ENCODE data around the gene BBS12. TPM values are rescaled to one million over a fixed set of nuclear protein-coding genes. Genes with fewer than 3 reads are reported as not detected.
A peak's percentile ranks its signal among the peaks of the same experiment; 100 is the strongest.
"Not testable (repeated sequence)": the region's sequence is repeated elsewhere in the genome, so short reads cannot be mapped to it uniquely, and the experiment has no call there.

The BBS12 gene
- total RNA-seq, 2 donors from 2014 or later, result 3.0 to 4.4 TPM

GRCh38 chr4:122777846-122778673 is 45.6 kb downstream of the BBS12 start:
- Mint-ChIP-seq H3K27me3 (ENCODE audit: low read depth) (peaks cover 32% of the 10 kb centered on the region), H3K4me3 (no peak overlapping the region), H3K4me1 (ENCODE audit: low read depth) (peaks cover 5% of the 10 kb centered on the region), H3K36me3 (ENCODE audit: insufficient read depth in 2 of 2) (no peaks in the 10 kb centered on the region), H3K9me3 (no peaks in the 10 kb centered on the region), H3K27ac (no peak overlapping the region)
- ATAC-seq (replicated peaks in 1 of 2), result no peak
- DNase-seq, result no peak

GRCh38 chr4:122781486-122781885 is 49.0 kb downstream of the BBS12 start:
- ATAC-seq (replicated peaks in 1 of 2) (no peak), DNase-seq (no peak)
- Mint-ChIP-seq H3K4me3 (no peak overlapping the region), H3K27ac (no peak overlapping the region), H3K4me1 (ENCODE audit: low read depth) (peaks cover 23% of the 10 kb centered on the region), H3K9me3 (peaks cover 0 to 10% of the 10 kb centered on the region in 2 donors), H3K36me3 (ENCODE audit: insufficient read depth in 2 of 2) (peaks cover 2 to 4% of the 10 kb centered on the region in 2 donors), H3K27me3 (ENCODE audit: low read depth) (peaks cover 36% of the 10 kb centered on the region)

DNA sequence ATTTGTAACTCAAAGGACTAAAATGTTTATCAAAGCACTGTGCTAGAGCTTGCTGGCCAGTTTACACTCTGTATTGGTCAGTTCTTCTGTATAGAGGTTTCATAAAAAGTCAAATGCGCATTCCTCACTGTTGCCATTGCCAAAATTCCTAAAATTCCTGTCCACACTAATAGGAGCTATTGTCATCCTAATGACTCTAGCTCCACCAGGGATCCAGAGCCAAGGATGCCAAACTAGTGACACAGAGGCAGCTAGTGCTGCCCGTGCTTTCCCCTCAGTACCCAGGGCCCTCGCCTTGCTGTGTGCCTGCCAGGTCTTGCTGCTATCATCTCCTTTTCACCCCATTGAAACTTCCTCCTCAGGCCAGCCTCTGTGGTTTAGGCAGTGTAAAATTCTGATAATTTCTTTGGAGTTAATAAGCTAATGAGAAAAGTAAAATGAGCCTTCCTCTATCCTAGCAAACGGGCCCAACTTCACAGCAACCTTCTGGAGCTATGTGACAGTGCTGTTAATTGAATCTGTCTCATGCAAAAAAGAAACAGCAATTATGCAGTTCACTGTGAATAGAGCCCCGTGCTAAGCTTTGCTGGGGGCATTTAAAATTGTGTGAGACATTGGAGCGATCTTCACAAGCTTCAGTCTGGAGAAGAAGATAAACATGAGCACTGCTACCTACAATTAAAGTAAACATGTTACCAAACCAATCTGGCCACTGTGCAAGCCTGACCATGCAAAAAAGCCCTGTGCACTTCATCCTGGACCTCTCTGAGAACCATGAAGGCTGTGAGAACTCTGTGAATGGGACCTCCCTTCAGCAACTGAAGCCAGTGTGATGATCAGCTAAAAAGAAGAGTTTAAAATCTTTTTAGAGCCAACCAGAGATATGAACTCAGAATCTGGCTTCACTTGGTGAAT is 51.1 kb downstream of the BBS12 start:
- ATAC-seq (replicated peaks in 1 of 2) (no peak), DNase-seq (no peak)
- Mint-ChIP-seq H3K4me3 (no peak overlapping the region), H3K36me3 (ENCODE audit: insufficient read depth in 2 of 2) (peaks cover 2 to 4% of the 10 kb centered on the region in 2 donors), H3K27me3 (ENCODE audit: low read depth) (peaks cover 36% of the 10 kb centered on the region), H3K27ac (no peak overlapping the region), H3K9me3 (peaks cover 0 to 10% of the 10 kb centered on the region in 2 donors), H3K4me1 (ENCODE audit: low read depth) (peaks cover 24% of the 10 kb centered on the region)

GRCh38 chr4:122784261-122784660 is 51.8 kb downstream of the BBS12 start:
- DNase-seq, result no peak
- no peak for ATAC-seq (replicated peaks in 1 of 2)
- peaks cover 24% of the 10 kb centered on the region for H3K4me1 Mint-ChIP-seq (ENCODE audit: low read depth)

DNA sequence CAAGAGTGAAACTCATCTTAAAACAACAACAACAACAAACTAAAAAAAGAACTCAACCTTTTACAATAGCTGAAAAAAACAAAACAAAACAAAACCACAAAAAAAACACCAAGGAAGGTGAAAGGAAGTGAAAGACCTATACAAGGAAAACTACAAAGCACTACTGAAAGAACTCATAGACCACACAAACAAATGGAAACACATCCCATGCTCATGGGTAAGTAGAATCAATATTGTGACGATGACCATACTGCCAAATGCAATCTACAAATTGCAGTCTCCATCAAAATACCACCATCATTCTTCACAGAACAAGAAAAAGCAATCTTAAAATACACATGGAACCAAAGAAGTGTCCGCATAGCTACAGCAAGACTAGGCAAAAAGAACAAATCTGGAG is 52.6 kb downstream of the BBS12 start:
- H3K9me3 Mint-ChIP-seq, result peaks cover 0 to 10% of the 10 kb centered on the region in 2 donors
- no peak for DNase-seq
- H3K36me3 Mint-ChIP-seq (ENCODE audit: insufficient read depth in 2 of 2), result peaks cover 2 to 4% of the 10 kb centered on the region in 2 donors
- ATAC-seq (replicated peaks in 1 of 2), result no peak
- peaks cover 36% of the 10 kb centered on the region for H3K27me3 Mint-ChIP-seq (ENCODE audit: low read depth)
- peak overlapping the region; percentile 59 for H3K27ac Mint-ChIP-seq
- peaks cover 24% of the 10 kb centered on the region for H3K4me1 Mint-ChIP-seq (ENCODE audit: low read depth)
- H3K4me3 Mint-ChIP-seq, result peak overlapping the region; percentile 27 to 73

More at GRCh38 chr4:122784261-122784660, 51.8 kb downstream of the BBS12 start:
- Mint-ChIP-seq H3K27ac (peak overlapping the region; percentile 81), H3K9me3 (peaks cover 0 to 10% of the 10 kb centered on the region in 2 donors), H3K27me3 (ENCODE audit: low read depth) (peaks cover 36% of the 10 kb centered on the region), H3K36me3 (ENCODE audit: insufficient read depth in 2 of 2) (peaks cover 2 to 4% of the 10 kb centered on the region in 2 donors), H3K4me3 (no peak overlapping the region)

DNA sequence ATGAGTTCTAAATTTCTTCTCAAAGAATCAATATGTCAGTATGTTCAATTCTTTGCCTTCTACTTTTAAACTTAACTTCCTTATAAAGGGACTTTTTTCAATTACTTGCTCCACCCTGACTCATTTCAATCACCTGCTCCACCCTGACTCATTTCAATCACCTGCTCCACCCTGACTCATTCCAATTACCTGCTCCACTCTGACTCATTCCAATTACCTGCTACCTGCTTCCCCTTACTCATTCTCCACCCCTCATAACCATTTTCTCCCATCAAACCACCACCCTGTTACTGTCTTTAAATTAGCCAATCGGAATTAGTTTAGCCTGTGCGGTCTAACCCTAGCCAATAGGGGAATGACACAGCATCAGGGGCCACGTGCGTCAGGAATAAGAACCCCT is 53.8 kb downstream of the BBS12 start:
- not testable (repeated sequence) for H3K27ac Mint-ChIP-seq; H3K36me3 Mint-ChIP-seq (ENCODE audit: insufficient read depth in 2 of 2)

GRCh38 chr4:122786920-122787319 is 54.4 kb downstream of the BBS12 start:
- H3K36me3 Mint-ChIP-seq (ENCODE audit: insufficient read depth in 2 of 2); ATAC-seq (replicated peaks in 1 of 2); H3K27ac Mint-ChIP-seq; DNase-seq; H3K4me3 Mint-ChIP-seq: not testable (repeated sequence)
- H3K4me1 Mint-ChIP-seq (ENCODE audit: low read depth), result peaks cover 24% of the 10 kb centered on the region
- peaks cover 0 to 10% of the 10 kb centered on the region in 2 donors for H3K9me3 Mint-ChIP-seq
- H3K27me3 Mint-ChIP-seq (ENCODE audit: low read depth), result peaks cover 20% of the 10 kb centered on the region

More for the DNA sequence above, 53.8 kb downstream of the BBS12 start:
- DNase-seq (peak; percentile 33 to 59), ATAC-seq (replicated peaks in 1 of 2) (peak; percentile 91 to 94)
- Mint-ChIP-seq H3K27me3 (ENCODE audit: low read depth) (peaks cover 25% of the 10 kb centered on the region), H3K4me1 (ENCODE audit: low read depth) (peaks cover 24% of the 10 kb centered on the region), H3K9me3 (peaks cover 0 to 10% of the 10 kb centered on the region in 2 donors), H3K4me3 (peak overlapping the region; percentile 27 to 73)

- no peak overlapping the region for H3K4me3 Mint-ChIP-seq
- peaks cover 0 to 10% of the 10 kb centered on the region in 2 donors for H3K9me3 Mint-ChIP-seq
- H3K27ac Mint-ChIP-seq, result no peak overlapping the region
- DNase-seq (no peak), ATAC-seq (replicated peaks in 1 of 2) (no peak)
- H3K27me3 Mint-ChIP-seq (ENCODE audit: low read depth), result peaks cover 14% of the 10 kb centered on the region
- peaks cover 24% of the 10 kb centered on the region for H3K4me1 Mint-ChIP-seq (ENCODE audit: low read depth)
- H3K36me3 Mint-ChIP-seq (ENCODE audit: insufficient read depth in 2 of 2), result peaks cover 2 to 4% of the 10 kb centered on the region in 2 donors
These were observed 55.4 kb downstream of the BBS12 start for GRCh38 chr4:122787940-122788339.

- DNase-seq (no peak), ATAC-seq (replicated peaks in 1 of 2) (no peak)
- Mint-ChIP-seq H3K4me1 (ENCODE audit: low read depth) (peaks cover 24% of the 10 kb centered on the region), H3K27me3 (ENCODE audit: low read depth) (peaks cover 4% of the 10 kb centered on the region), H3K9me3 (peaks cover 0 to 10% of the 10 kb centered on the region in 2 donors), H3K4me3 (no peak overlapping the region), H3K36me3 (ENCODE audit: insufficient read depth in 2 of 2) (peaks cover 2 to 4% of the 10 kb centered on the region in 2 donors), H3K27ac (no peak overlapping the region)
These were observed 56.4 kb downstream of the BBS12 start for GRCh38 chr4:122788935-122789334.

- Mint-ChIP-seq H3K4me1 (ENCODE audit: low read depth) (peaks cover 11% of the 10 kb centered on the region), H3K27me3 (ENCODE audit: low read depth) (peaks cover 20% of the 10 kb centered on the region), H3K27ac (no peak overlapping the region), H3K4me3 (no peak overlapping the region), H3K36me3 (ENCODE audit: insufficient read depth in 2 of 2) (no peaks in the 10 kb centered on the region), H3K9me3 (no peaks in the 10 kb centered on the region)
- DNase-seq (no peak), ATAC-seq (replicated peaks in 1 of 2) (no peak)
These were observed 61.3 kb downstream of the BBS12 start for GRCh38 chr4:122793811-122794210.
